ENCODE data around the gene PPP1R12B.
"Not testable (repeated sequence)": the region's sequence is repeated elsewhere in the genome, so short reads cannot be mapped to it uniquely, and the experiment has no call there.

PPP1R12B gene

DNA sequence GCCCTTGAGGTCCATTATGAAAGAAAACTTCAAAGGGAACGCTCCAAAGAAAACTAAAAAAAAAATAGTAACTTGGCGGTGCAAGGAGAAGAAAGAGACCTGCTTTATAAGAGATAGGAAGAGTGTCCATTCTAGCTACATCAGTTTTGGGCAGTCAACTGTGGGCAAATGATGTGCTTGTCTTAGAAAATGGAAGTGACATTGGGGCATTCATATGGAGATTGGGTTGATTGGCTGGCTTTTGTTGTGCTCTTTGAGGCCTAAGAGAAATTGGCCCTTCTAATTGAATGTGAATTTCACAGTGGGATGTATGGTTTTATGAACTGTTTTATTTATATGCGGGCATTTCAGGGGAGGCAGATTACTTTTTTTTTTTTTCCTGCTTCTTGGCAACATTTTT, 13.2 kb downstream of the PPP1R12B start:
- H3K27ac ChIP-seq = no peak overlapping the region

DNA sequence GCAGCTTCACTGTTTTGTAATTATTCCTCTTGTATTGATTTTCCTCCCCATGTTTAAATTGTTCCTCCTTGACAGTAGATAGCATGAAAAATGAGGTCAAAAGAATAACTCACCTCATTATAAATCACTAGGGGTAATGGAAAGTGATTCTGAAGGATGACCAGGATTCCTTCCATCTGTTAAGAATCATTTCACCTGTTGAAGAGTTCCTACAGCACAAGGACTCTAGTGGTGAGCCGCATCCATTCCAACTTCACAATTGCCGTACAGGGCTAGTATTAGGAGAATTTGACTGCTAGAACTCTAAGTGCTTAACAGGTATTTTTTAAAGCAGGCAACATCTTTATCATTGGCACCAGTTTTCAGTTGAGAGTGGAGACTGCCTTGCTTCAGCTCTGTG, 13.7 kb downstream of the PPP1R12B start:
- peaks cover 0 to 19% (median 9%) of the 10 kb centered on the region in 4 donors for H3K4me1 ChIP-seq
- no peak for DNase-seq
- H3K4me3 ChIP-seq = no peak overlapping the region
- no peak overlapping the region for H3K27ac ChIP-seq
- intact Hi-C loops (cut with DNase I; ENCODE audit: low total_unique reads) = no loop called here
- H3K9me3 ChIP-seq = no peaks in the 10 kb centered on the region
- H3K27me3 ChIP-seq = no peaks in the 10 kb centered on the region
- TF ChIP-seq, protein P1, sequence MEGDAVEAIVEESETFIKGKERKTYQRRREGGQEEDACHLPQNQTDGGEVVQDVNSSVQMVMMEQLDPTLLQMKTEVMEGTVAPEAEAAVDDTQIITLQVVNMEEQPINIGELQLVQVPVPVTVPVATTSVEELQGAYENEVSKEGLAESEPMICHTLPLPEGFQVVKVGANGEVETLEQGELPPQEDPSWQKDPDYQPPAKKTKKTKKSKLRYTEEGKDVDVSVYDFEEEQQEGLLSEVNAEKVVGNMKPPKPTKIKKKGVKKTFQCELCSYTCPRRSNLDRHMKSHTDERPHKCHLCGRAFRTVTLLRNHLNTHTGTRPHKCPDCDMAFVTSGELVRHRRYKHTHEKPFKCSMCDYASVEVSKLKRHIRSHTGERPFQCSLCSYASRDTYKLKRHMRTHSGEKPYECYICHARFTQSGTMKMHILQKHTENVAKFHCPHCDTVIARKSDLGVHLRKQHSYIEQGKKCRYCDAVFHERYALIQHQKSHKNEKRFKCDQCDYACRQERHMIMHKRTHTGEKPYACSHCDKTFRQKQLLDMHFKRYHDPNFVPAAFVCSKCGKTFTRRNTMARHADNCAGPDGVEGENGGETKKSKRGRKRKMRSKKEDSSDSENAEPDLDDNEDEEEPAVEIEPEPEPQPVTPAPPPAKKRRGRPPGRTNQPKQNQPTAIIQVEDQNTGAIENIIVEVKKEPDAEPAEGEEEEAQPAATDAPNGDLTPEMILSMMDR (IDR thresholded peaks at IDR 0.05) = no peak
- no peaks in the 10 kb centered on the region for H3K36me3 ChIP-seq

More for the DNA sequence above, 13.2 kb downstream of the PPP1R12B start:
- no peak for DNase-seq
- Histone ChIP-seq H3K9me3 (no peaks in the 10 kb centered on the region), H3K4me1 (peaks cover 0 to 19% (median 9%) of the 10 kb centered on the region in 4 donors), H3K36me3 (no peaks in the 10 kb centered on the region), H3K27me3 (no peaks in the 10 kb centered on the region), H3K4me3 (no peak overlapping the region)
- intact Hi-C loops (cut with DNase I; ENCODE audit: low total_unique reads) = no loop called here
- TF ChIP-seq, protein P1 (IDR thresholded peaks at IDR 0.05) = no peak

DNA sequence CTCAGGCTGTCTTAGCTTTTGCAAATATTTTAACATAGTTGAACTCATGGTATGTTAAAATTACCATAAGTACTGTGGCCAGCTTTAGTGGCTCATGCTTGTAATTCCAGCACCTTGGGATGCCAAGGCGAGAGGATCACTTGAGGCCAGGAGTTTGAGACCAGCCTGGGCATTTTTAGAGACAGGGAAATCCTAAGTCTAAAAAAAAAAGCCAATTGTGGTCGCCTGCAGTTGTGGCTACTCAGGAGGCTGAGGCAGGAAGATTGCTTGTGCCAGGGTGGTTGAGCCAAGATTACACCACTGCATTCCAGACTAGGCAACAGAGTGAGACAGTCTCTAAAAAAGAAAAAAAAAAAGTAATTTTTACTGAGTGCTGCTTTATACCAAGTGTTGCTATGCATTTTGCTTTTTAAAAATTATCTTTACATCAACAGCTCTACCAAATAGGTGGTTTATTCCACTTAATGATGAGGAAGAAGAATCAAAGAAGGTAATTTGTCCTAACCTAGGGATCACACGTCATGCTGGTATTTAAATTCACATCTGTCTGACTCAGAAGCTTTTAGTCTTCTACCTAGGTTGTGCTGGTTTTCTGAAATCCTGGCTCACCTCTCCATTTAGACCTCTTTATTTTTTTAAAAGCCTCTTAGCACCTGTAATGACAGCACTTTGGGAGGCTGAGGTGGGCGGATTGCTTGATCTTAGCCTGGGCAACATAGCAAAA, 16.8 kb downstream of the PPP1R12B start:
- H3K27ac ChIP-seq = no peak overlapping the region
- DNase-seq = peak in 1 of 2 donors; percentile 33
- intact Hi-C loops (cut with DNase I; ENCODE audit: low total_unique reads) = no loop called here

DNA sequence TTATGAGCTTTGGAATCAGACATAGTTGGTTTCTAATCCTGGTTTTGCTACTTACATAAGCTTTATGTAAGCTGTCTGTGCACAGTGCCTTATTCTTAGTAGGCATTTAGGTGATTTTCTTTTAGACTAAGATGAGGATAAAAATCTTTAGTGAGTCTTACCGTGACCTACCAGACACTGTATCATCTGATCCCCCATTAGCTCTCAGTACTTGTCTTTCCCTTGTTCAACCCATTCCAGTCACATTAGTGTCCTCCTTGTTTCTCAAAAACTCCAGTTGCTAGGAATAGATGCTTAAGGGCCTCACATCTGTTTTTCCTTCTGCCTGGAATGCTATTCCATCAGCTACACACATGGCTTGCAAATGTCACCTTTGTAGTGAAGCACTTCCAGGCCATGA, 18.8 kb downstream of the PPP1R12B start:
- no peaks in the 10 kb centered on the region for H3K36me3 ChIP-seq
- intact Hi-C loops (cut with DNase I; ENCODE audit: low total_unique reads) = no loop called here
- H3K27ac ChIP-seq = no peak overlapping the region
- H3K4me3 ChIP-seq = no peak overlapping the region
- H3K9me3 ChIP-seq = no peaks in the 10 kb centered on the region
- H3K4me1 ChIP-seq = peaks cover 0 to 17% (median 9%) of the 10 kb centered on the region in 4 donors
- TF ChIP-seq, protein P1 (IDR thresholded peaks at IDR 0.05) = no peak
- DNase-seq = no peak
- no peaks in the 10 kb centered on the region for H3K27me3 ChIP-seq

More for the DNA sequence above, 16.8 kb downstream of the PPP1R12B start:
- no peaks in the 10 kb centered on the region for H3K9me3 ChIP-seq
- no peak overlapping the region for H3K4me3 ChIP-seq
- peaks cover 0 to 19% (median 9%) of the 10 kb centered on the region in 4 donors for H3K4me1 ChIP-seq
- TF ChIP-seq, protein P1 (IDR thresholded peaks at IDR 0.05) = no peak
- no peaks in the 10 kb centered on the region for H3K27me3 ChIP-seq
- H3K36me3 ChIP-seq = no peaks in the 10 kb centered on the region

DNA sequence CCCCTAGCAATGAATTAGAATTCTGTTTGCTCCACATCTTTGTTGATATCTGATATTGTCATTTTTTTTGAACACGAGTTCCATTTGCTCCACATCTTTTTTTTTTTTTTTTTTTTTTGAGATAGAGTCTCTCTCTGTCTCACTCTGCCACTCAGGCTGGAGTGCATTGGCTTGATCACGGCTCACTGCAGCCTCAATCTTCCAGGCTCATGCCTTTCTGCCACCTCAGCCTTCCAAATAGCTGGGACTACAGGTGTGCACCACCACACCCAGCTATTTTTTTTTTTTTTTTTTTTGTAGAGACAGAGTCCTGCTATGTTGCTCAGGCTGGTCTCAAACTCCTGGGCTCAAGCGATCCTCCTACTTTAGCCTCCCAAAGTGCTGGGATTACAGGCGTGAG, 22.4 kb downstream of the PPP1R12B start:
- H3K9me3 ChIP-seq; H3K4me1 ChIP-seq; H3K27me3 ChIP-seq; H3K36me3 ChIP-seq; intact Hi-C loops (cut with DNase I; ENCODE audit: low total_unique reads); H3K4me3 ChIP-seq; DNase-seq; H3K27ac ChIP-seq: not testable (repeated sequence)

DNA sequence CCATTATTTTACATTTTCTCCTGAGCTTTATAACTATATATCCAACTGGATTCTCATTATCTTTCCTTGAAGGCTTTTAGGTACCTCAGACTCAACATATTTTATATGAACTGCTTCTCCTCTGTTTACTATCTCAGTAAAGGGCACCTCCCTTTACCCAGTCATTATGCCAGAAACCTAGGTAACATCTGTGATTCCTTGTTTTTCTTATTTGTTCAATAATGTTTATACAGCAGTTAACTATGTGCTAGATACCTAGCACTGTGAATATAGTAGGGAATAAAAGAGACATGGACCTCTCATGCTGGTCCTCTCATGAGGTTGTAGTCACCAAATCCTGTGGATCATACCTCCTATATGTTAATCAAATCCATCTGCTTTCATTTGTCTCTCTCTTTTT, 25.6 kb downstream of the PPP1R12B start:
- Histone ChIP-seq H3K9me3 (no peaks in the 10 kb centered on the region), H3K36me3 (no peaks in the 10 kb centered on the region), H3K27me3 (no peaks in the 10 kb centered on the region), H3K4me1 (no peaks in the 10 kb centered on the region), H3K27ac (no peak overlapping the region), H3K4me3 (no peak overlapping the region)
- intact Hi-C loops (cut with DNase I; ENCODE audit: low total_unique reads) = no loop called here
- TF ChIP-seq, protein P1 (IDR thresholded peaks at IDR 0.05) = no peak
- DNase-seq = no peak

DNA sequence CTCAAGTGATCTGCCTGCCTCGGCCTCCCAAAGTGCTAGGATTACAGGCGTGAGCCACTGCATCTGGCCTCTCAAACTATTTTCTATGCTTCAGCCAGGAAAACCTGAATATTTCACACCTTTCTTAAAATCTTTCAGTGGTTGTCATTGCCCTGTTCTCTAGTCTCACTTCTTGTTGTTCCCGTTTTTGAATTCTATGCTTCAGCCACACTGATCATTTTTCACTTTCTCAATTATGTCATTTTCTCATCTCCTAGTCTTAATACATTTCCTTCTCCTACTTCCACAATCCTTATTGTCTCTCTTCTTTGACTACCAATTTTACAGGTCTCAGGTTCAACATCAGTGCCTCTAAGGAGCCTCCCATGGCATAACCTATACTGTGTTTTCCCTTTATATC, 26.7 kb downstream of the PPP1R12B start:
- H3K27ac ChIP-seq; DNase-seq; H3K4me1 ChIP-seq; H3K36me3 ChIP-seq; H3K27me3 ChIP-seq; H3K4me3 ChIP-seq; H3K9me3 ChIP-seq; intact Hi-C loops (cut with DNase I; ENCODE audit: low total_unique reads): not testable (repeated sequence)

Measured in tibial artery (tissue), 4 donors.